GM21529 (cell line): ENCODE measurements around the gene JOSD1.

ENCODE experiments used
- ATAC-seq: cut with Tn5 transposase; IDR thresholded peaks from one replicate; pipeline ENCODE4 v1.9.1; 2021; ENCODE audit not compliant: unreplicated experiment

JOSD1 gene

GRCh38 chr22:38715176-38715764 lies 14.5 kb upstream of the JOSD1 start:
- no peak for ATAC-seq

DNA sequence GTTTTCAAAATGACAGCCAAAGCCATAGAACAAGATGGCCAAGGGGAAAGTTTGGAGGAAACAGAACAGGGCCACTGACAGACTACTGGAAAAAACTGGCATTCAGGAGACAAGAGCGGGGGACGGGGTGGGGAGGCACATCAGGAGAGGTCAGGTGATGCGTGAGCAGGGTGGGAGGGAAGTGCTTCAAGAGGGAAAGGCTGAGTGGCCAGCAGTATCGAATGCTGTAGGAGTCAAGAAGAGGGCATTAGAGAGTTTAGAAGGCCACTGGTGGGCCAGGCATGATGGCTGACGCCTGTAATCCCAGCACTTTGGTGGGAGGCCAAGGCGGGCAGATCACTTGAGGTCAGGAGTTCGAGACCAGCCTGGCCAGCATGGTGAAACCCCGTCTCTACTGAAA lies 13.2 kb upstream of the JOSD1 start:
- ATAC-seq = no peak

GRCh38 chr22:38712486-38713207 lies 11.9 kb upstream of the JOSD1 start:
- no peak for ATAC-seq

- ATAC-seq = no peak
Measured at GRCh38 chr22:38710866-38711265, 10.1 kb upstream of the JOSD1 start.

GRCh38 chr22:38710351-38710750 lies 9.6 kb upstream of the JOSD1 start:
- ATAC-seq = no peak

- no peak for ATAC-seq
Measured at GRCh38 chr22:38709306-38709705, 8.6 kb upstream of the JOSD1 start.

- ATAC-seq = no peak
Measured at GRCh38 chr22:38707984-38708383, 7.2 kb upstream of the JOSD1 start.

GRCh38 chr22:38707346-38707745 lies 6.6 kb upstream of the JOSD1 start:
- ATAC-seq = no peak

DNA sequence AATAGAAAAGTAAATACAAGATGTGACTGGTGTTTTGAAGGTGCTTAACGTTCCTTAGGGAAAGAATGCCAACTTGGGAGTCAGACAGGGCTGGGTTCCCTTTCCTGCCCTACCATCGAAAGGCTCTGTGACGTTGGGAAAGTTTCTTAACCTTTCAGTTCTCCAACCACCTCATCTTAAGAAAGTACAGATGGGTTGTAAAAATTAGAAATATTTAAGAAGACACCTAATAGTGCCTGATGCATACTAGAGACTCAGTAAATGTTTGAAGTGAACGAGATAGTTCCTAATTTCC lies 6.1 kb upstream of the JOSD1 start:
- no peak for ATAC-seq

DNA sequence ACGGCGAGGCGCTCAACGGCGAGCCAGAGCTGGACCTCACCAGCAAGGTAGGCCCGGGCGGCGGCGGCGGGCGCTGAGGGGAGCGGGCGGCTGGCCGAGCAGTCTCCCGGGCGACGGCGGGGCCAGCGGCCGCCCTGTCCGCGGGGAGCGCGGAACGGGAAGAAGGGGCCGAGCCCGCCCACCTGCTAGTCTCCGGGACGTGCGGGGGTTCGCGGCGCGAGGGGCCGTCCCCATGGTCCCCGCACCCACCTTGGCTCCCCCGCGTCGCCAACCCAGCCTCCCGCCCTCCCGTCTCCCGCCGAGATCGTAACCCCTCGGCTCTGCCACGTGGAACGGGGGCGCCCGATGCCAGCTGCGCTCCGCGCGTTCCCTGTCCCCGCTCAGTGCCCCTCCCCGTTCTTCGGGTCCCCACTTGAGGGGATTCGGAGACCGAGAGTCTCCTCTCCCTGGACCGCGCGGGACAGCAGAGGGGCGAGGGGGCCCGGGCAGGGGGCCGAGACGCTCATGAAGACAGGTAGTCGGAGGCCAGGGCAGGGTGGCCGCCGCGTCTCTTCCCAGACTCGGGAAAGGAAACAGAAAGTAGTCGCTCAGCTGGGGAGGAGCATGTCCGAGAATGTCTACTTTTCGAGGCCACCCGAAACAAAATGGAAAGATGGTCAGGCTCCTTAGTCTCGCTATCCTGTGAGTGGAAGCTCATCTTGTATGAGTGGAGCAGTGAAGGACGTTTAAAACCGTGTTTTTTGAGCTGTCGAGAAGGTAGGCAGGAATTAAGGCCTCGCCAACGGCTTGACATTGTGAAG lies 5.6 kb upstream of the JOSD1 start:
- ATAC-seq = peak; percentile 1

DNA sequence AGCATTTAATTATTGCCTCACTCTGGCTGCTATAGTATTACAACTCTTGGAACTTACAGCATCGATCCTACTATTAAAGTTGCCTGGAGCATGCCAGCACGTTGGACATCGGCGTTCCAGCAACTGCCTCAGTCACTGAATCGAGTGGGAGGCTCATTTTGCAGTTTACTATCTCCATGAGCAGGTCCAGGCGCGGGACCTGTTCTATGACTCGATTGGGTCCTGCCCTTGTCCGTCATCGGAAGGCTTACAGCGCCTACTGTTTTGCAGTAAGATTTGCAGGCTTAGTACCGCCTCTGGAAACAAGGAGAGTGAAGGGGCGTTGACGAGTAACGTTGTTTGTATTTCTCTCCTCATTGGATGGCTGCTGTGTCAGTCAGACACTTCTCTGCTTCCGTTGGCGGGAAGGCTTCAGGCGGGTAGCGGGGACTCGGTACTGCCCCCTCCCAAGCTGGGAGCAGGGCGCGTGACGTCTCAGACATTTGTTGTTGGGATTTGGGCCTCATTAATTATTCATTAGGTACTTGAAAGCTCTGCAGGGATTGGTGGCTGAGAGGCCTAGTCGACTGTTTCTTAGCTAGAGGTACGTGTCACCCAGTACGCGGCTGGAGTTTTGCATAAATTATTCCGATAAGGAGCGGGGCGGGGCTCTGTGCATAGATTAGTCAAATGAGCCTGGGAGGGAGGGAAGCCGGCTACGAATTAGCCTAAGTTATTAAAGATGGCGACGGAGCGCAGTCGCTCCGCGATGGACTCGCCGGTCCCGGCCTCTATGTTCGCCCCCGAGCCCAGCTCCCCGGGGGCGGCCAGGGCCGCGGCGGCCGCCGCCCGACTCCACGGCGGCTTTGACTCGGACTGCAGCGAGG lies 4.7 kb upstream of the JOSD1 start, which contains the start of gene GTPBP1:
Gene GTPBP1, plus strand, starts transcription at position 710 of the 866 bp plus-strand sequence. Its CDS starts 12 bp downstream, at position 722.
- peak; percentile 73 for ATAC-seq

DNA sequence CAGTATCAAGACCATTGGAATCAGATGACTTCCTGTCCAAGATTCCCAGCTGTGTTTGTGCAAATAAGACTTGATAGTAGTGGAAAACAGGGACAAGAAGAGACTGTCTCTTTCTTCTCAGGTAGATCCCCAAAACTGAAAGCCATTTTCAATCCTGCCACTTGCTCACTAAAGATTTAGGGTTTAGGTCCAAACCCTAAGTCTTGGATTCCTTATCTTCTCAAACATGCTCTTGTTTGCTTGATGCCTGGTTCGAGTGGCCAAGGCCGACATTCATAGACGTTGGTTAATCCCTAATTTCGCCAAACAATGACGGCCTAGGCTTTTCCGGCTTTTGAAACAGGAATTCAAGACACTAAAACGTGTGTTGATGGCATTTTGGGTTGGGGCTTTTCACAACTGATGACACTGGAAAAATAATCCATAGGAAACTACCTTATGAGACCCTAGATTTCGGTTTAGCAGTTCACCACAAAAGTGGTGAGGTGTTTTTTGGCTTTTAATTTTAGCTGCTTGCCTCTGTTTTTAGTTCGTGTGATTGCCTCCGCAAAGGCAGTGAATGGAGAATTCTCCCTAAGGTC lies 4.0 kb upstream of the JOSD1 start:
- no peak for ATAC-seq

GRCh38 chr22:38700270-38700788 lies 414 bp downstream of the JOSD1 start:
- peak; percentile 18 for ATAC-seq

- ATAC-seq = no peak
Measured at GRCh38 chr22:38699784-38700183, 959 bp downstream of the JOSD1 start.

DNA sequence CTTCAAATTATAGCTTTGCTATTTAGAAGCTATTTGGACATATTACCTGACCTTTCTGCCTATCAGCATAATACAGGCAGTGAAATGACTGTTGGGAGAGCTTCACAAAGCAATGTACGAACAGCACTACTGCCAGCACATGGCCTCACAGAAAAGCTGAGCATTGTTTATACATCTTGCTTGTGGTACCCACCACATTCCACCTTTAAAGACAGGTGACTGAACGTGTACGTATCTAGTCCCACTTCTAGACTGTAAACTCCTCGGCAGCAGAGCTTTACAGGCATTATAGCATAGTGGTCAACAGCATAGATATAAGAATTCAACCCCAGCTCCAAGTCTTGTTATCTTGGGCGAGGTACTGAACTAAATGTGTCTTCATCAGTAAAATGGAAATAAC lies 1.6 kb downstream of the JOSD1 start:
- no peak for ATAC-seq

- ATAC-seq = no peak
Measured at GRCh38 chr22:38698407-38699094, 2.2 kb downstream of the JOSD1 start.

DNA sequence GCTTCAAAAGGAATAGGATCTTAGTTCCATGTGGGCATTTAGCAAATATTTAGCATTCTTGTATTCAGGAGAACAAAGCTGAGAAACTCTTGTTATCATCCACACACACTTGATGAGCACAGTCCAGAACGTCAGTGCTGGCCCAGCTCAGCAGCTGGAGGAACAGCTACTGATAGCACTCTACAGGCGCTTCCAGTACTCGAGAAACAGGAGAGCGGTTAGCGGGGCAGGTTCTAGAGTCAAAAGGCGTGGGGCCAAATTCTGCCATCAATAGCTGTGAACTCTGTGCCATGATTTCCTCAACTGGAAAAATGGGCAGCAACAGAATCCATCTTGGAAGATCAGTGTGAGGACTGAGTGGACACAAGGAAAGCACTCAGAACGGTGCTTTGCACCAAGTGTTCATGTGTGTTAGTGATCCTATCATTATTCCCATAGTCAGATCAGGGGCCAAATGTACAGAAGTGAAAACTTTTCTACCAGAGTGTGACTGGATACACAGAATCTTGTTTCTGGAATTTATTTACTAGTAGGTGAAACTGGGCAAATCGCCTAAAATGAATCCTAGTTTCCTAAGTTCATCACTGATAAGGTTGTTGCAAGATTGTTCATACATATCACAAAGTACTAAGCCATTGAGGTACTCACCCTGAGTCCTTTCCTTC lies 3.2 kb downstream of the JOSD1 start:
- no peak for ATAC-seq

- ATAC-seq = no peak
Measured at GRCh38 chr22:38696606-38697424, 3.9 kb downstream of the JOSD1 start.

DNA sequence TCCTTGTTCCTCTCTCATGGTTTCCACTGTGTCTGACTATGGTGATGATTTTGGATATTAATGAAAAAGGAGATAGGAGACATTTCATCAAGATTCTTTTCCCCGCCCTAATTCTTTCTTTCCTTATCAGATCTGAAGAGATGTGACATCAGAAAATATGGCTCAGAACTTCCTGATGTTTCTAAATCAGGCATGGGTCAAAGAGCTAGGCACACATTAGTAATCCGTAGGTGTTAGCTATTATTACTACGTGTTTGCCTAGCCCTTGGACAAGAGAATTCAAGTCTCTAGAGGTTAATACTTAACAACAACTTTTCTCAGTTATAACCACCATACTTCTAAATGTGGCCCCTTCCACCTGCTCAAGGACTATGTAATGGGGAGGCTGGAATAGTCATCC lies 5.8 kb downstream of the JOSD1 start:
- ATAC-seq = no peak
